ENCODE results near the gene PTPRD.

DNA sequence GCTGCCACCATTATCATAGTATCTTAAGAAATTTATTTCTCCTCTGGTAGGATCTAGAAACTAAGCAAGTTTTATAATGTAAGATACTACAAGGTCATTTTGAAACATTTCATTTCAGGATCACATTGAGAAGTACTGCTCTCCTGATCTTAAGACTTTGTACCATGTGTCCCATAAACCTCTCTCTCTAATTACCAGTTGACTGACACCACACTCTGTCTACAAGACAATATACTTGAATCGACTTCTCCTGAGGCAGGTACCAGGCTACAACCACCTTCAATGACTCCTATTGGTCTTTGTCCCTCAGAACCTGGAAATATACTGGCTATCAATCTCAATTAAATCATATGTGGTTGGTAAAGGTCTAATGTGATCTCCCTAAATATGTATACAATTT is 597.0 kb downstream of the PTPRD start:
- TF ChIP-seq, protein P1, sequence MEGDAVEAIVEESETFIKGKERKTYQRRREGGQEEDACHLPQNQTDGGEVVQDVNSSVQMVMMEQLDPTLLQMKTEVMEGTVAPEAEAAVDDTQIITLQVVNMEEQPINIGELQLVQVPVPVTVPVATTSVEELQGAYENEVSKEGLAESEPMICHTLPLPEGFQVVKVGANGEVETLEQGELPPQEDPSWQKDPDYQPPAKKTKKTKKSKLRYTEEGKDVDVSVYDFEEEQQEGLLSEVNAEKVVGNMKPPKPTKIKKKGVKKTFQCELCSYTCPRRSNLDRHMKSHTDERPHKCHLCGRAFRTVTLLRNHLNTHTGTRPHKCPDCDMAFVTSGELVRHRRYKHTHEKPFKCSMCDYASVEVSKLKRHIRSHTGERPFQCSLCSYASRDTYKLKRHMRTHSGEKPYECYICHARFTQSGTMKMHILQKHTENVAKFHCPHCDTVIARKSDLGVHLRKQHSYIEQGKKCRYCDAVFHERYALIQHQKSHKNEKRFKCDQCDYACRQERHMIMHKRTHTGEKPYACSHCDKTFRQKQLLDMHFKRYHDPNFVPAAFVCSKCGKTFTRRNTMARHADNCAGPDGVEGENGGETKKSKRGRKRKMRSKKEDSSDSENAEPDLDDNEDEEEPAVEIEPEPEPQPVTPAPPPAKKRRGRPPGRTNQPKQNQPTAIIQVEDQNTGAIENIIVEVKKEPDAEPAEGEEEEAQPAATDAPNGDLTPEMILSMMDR (IDR thresholded peaks at IDR 0.05 in 4 of 5, conservative IDR thresholded peaks at IDR 0.05 in 1 of 5): no peak
- TF ChIP-seq POLR2A (IDR thresholded peaks at IDR 0.05): no peak
